ENCODE data around the gene CAPN14.

DNA sequence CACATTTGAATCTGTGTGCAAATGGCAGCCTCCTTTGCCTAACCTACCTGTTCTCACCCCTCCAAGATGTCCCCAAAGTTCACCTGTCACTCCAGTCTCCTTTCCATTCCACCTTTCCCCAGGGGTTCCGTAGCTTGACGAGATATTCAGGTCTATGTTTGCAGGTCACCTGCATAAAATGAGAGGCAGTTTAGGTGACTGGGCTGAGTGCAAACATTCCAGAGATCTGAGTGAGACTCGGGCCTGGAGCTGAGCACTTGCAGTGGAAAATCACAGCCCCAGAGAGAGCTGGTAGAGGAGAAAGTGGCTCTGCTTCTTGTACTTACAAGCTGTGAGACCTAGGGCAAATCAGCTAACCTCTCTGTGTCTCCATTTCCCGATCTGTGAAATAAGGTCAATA is 20.1 kb downstream of the CAPN14 start:
- TF ChIP-seq, protein P1, sequence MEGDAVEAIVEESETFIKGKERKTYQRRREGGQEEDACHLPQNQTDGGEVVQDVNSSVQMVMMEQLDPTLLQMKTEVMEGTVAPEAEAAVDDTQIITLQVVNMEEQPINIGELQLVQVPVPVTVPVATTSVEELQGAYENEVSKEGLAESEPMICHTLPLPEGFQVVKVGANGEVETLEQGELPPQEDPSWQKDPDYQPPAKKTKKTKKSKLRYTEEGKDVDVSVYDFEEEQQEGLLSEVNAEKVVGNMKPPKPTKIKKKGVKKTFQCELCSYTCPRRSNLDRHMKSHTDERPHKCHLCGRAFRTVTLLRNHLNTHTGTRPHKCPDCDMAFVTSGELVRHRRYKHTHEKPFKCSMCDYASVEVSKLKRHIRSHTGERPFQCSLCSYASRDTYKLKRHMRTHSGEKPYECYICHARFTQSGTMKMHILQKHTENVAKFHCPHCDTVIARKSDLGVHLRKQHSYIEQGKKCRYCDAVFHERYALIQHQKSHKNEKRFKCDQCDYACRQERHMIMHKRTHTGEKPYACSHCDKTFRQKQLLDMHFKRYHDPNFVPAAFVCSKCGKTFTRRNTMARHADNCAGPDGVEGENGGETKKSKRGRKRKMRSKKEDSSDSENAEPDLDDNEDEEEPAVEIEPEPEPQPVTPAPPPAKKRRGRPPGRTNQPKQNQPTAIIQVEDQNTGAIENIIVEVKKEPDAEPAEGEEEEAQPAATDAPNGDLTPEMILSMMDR (IDR thresholded peaks at IDR 0.05; ENCODE audit: insufficient read depth, low read length), result no peak
- no peak for TF ChIP-seq POLR2AphosphoS5 (IDR thresholded peaks at IDR 0.05; ENCODE audit: low read depth)
- no peak for TF ChIP-seq SPI1 (IDR thresholded peaks at IDR 0.05; ENCODE audit: borderline replicate concordance, low read depth)
- TF ChIP-seq GABPA (IDR thresholded peaks at IDR 0.05; ENCODE audit: low read depth), result no peak
